GM18519 (cell line): Measurements from ENCODE around the gene OLAH.

ENCODE experiments used
- ATAC-seq: cut with Tn5 transposase; IDR thresholded peaks from one replicate; pipeline ENCODE4 v1.9.1; 2021; ENCODE audit warnings: mild to moderate bottlenecking, moderate library complexity; ENCODE audit not compliant: unreplicated experiment, low FRiP score

The OLAH gene

GRCh38 chr10:15068802-15069201 is 25.1 kb downstream of the OLAH start:
- ATAC-seq, result no peak

- no peak for ATAC-seq
These were observed 25.5 kb downstream of the OLAH start for GRCh38 chr10:15069230-15069629.

- ATAC-seq, result no peak
These were observed 28.6 kb downstream of the OLAH start for GRCh38 chr10:15072358-15072757.

- ATAC-seq, result no peak
These were observed 31.7 kb downstream of the OLAH start for GRCh38 chr10:15075421-15075820.

- no peak for ATAC-seq
These were observed 40.1 kb downstream of the OLAH start for GRCh38 chr10:15083674-15084501.

- no peak for ATAC-seq
These were observed 40.8 kb downstream of the OLAH start for GRCh38 chr10:15084502-15084922.

- peak; percentile 94 for ATAC-seq
These were observed 44.9 kb downstream of the OLAH start, which contains the start of gene ACBD7 for GRCh38 chr10:15088428-15089261. Gene ACBD7 (minus strand): TSS chr10:15088776. CDS start chr10:15088728, 48 bp downstream.

GRCh38 chr10:15091418-15091817 is 47.7 kb downstream of the OLAH start:
- no peak for ATAC-seq

- no peak for ATAC-seq
These were observed 49.2 kb downstream of the OLAH start for GRCh38 chr10:15092855-15093408.

- no peak for ATAC-seq
These were observed 52.9 kb downstream of the OLAH start for GRCh38 chr10:15096661-15097010.

GRCh38 chr10:15097011-15097812 is 53.5 kb downstream of the OLAH start, which contains the start of gene RPP38:
Gene RPP38 (plus strand): TSS chr10:15097355. CDS start chr10:15103315, 5,960 bp downstream.
- ATAC-seq, result peak; percentile 71

GRCh38 chr10:15099886-15100285 is 56.1 kb downstream of the OLAH start:
- no peak for ATAC-seq

- ATAC-seq, result no peak
These were observed 59.8 kb downstream of the OLAH start for GRCh38 chr10:15103513-15103912.

GRCh38 chr10:15106352-15107013 is 62.7 kb downstream of the OLAH start:
- ATAC-seq, result peak; percentile 67

- no peak for ATAC-seq
These were observed 68.9 kb downstream of the OLAH start for GRCh38 chr10:15112657-15113056.

- no peak for ATAC-seq
These were observed 70.0 kb downstream of the OLAH start for GRCh38 chr10:15113766-15114165.

- no peak for ATAC-seq
These were observed 72.5 kb downstream of the OLAH start for GRCh38 chr10:15116225-15116624.

GRCh38 chr10:15118615-15119014 is 74.9 kb downstream of the OLAH start:
- no peak for ATAC-seq

GRCh38 chr10:15120523-15120922 is 76.8 kb downstream of the OLAH start:
- ATAC-seq, result no peak

GRCh38 chr10:15121707-15122106 is 78.0 kb downstream of the OLAH start:
- ATAC-seq, result no peak
